Omental fat pad (tissue), 4 donors: Measurements from ENCODE around the gene SPTBN5. TPM values are rescaled to one million over a fixed set of nuclear protein-coding genes. Genes with fewer than 3 reads are reported as not detected.

ENCODE experiments used
- ATAC-seq: fragments of 150-250 bp; one replicate; pipeline ENCODE4 v1.9.1; 2016; ENCODE audit warnings: mild to moderate bottlenecking, moderate library complexity; ENCODE audit not compliant: low FRiP score
- DNase-seq: peaks from one replicate; pipeline ENCODE4 v3.0.0-alpha.2; 2019; ENCODE audit warnings: low spot score
- total RNA-seq, 4 donors: library from RNA; depleted of rRNA; stranded (reverse); fragments of >200 nt; gene quantifications; one replicate each; pipeline ENCODE4 v1.1.0, GENCODE V29; 2016
- TF ChIP-seq, protein P1 (sequence below), 3 donors: fragments of 450-650 bp; IDR thresholded peaks; one replicate each; pipeline ENCODE4 v1.5.1; 2016 to 2017; ENCODE audit warnings: antibody characterized with exemption in 3 of 3, mild to moderate bottlenecking in 3 of 3, moderate library complexity in 2 of 3

The SPTBN5 gene
- total RNA-seq, 4 donors from 2014 or later: 0.19 to 3.8 (median 1.8) TPM

DNA sequence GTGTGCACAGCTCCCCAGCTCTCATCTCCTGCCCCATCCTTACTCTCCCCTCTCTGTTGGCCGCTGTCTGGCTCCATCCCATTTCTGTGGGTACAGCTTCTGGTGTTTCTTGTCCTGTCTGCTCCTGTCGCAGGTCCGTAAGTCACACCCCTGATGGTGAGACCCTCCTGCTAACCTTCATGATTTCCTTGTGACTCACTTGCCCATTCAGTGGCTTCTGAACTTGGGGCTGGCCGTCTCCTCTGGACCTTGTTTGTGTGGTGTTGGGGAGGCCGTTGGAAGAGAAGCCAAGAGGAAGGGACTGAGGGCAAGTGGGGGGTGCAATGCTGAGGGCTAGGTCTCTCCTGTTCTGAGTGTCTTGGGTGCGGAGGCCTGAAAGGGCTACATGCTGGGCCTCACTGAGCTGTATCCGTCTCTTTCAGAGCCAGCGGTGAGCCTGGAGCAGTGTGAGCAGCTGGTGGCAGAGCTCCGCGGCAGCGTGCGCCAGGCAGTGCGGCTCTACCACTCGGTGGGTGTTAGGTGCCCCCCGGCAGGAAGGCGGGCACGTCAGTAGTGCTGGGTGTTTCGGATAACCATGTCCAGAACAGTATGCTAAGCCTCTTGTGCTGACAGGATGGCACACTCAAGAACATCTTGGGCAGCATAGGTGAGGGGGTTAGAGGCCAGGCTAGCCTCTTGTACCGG, 69.6 kb downstream of the SPTBN5 start:
- no peak for DNase-seq
- ATAC-seq: no peak

DNA sequence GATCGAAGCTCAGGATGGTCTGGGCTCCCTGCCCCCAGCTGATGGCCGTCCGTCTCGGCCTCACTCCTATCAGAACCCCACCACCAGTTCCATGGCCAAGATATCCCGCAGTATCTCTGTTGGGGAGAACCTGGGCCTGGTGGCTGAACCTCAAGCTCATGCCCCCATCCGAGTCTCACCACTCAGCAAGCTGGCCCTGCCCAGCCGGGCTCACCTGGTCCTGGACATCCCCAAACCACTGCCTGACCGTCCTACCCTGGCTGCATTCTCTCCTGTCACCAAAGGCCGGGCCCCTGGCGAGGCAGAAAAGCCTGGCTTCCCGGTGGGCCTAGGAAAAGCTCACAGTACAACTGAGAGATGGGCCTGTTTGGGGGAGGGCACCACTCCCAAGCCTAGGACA, 70.4 kb downstream of the SPTBN5 start:
- DNase-seq (no peak), ATAC-seq (no peak)
- TF ChIP-seq, protein P1, sequence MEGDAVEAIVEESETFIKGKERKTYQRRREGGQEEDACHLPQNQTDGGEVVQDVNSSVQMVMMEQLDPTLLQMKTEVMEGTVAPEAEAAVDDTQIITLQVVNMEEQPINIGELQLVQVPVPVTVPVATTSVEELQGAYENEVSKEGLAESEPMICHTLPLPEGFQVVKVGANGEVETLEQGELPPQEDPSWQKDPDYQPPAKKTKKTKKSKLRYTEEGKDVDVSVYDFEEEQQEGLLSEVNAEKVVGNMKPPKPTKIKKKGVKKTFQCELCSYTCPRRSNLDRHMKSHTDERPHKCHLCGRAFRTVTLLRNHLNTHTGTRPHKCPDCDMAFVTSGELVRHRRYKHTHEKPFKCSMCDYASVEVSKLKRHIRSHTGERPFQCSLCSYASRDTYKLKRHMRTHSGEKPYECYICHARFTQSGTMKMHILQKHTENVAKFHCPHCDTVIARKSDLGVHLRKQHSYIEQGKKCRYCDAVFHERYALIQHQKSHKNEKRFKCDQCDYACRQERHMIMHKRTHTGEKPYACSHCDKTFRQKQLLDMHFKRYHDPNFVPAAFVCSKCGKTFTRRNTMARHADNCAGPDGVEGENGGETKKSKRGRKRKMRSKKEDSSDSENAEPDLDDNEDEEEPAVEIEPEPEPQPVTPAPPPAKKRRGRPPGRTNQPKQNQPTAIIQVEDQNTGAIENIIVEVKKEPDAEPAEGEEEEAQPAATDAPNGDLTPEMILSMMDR (IDR thresholded peaks at IDR 0.05): no peak

More for the DNA sequence above, 69.6 kb downstream of the SPTBN5 start:
- TF ChIP-seq, protein P1 (IDR thresholded peaks at IDR 0.05): no peak

DNA sequence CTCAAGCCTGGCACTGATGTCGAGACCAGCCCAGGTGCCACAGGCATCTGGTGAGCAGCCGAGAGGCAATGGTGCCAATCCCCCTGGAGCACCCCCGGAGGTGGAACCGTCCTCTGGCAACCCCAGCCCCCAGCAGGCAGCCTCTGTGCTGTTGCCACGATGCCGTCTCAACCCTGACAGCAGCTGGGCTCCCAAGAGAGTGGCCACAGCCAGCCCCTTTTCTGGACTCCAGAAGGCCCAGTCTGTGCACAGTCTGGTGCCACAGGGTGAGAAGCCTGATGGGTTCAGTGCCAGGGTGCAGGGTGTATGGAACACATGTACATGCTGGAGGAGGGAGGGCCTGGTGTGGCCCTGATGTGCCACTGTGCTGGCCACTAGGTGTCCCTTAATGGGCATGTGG, 70.9 kb downstream of the SPTBN5 start:
- ATAC-seq (no peak), DNase-seq (no peak)
- TF ChIP-seq, protein P1 (IDR thresholded peaks at IDR 0.05): no peak

DNA sequence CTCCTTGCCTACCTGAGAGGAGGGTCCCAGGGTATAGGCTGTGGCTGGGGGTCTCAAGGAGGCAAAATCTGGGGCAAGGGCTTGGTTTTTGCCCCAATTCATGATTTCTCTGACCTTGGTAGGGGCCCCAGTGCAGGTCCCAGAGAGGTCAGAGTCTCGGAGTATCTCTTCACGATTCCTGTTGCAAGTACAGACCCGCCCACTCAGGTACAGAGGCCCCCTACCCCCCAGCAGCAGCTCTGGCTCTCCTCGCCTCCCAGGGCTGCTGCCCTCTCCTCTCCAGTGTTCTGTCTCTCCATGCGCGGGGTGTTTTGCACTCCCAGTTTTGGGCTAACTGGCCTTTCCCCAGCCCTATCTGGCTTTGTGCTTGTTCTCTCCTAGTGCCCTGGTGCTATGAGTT, 71.4 kb downstream of the SPTBN5 start:
- no peak for DNase-seq
- ATAC-seq: no peak
- TF ChIP-seq, protein P1 (IDR thresholded peaks at IDR 0.05): no peak

DNA sequence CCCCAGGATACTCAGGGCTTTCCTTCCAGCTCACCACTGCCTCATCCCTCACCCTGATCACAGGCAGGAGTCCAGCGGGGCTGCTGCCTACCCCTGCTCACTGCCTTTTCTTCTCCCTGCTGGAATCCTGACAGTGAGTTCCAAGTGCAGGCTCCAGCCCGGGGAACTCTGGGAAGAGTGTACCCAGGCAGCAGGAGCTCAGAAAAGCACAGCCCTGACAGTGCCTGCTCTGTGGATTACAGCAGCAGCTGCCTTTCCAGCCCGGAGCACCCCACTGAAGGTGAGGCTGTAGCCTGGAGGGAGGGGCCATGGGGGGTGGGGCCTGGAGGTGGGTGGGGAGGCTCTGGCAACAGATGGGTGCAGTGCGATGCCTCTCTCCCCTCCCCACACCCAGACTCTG, 72.0 kb downstream of the SPTBN5 start:
- TF ChIP-seq, protein P1 (IDR thresholded peaks at IDR 0.05): no peak
- no peak for DNase-seq
- ATAC-seq: no peak

DNA sequence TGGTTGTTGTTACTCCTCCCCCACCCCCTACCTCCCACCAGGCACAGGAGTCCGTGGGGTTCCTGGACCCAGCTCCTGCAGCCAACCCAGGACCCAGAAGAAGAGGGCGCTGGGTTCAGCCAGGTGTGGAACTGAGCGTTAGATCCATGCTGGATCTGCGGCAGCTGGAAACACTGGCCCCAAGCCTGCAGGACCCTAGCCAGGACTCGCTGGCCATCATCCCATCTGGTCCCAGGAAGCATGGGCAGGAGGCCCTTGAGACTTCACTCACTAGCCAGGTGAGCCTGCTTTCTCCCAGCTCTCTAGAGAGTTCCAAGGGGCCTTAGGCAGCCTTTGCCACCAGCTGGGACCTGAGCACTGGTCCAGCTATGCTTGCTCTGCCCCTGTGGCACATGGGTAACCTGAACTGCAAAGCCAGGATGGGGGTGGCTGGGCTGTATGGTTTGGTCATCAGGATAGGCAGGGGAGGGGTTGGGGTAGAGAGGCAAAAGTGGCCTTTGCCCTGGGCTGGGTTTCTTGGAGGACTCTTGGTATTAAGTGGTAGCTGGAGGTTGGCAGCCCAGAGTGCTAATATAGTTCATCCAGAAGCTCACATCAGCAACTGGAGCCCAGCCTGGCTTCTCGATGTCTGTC, 72.9 kb downstream of the SPTBN5 start:
- TF ChIP-seq, protein P1 (IDR thresholded peaks at IDR 0.05): no peak
- no peak for DNase-seq
- no peak for ATAC-seq
